Measurements from ENCODE around the gene SLC4A4. TPM values are rescaled to one million over a fixed set of nuclear protein-coding genes. Genes with fewer than 3 reads are reported as not detected.

The SLC4A4 gene
- total RNA-seq, 1 experiment from 2014 or later, result 0.92 TPM

- Histone ChIP-seq H4K91ac (ENCODE audit: insufficient read length, low read depth, low read length) (no peak overlapping the region), H3K4me1 (ENCODE audit: insufficient read depth, low read length) (no peaks in the 10 kb centered on the region), H3K79me1 (ENCODE audit: insufficient read depth, low read depth, low read length, poor library complexity, severe bottlenecking) (no peaks in the 10 kb centered on the region), H2BK12ac (ENCODE audit: insufficient read length, low read depth, low read length) (no peak overlapping the region), H4K8ac (replicated peaks; ENCODE audit: insufficient read length, low read depth, low read length) (no peak overlapping the region), H3K27ac (ENCODE audit: insufficient read length, low read depth, low read length) (no peak overlapping the region), H3K14ac (ENCODE audit: insufficient read depth, low read length) (no peak overlapping the region), H4K5ac (ENCODE audit: insufficient read length, low read depth, low read length) (no peak overlapping the region), H3K18ac (ENCODE audit: insufficient read length, low read depth, low read length) (no peak overlapping the region), H2BK15ac (ENCODE audit: low read depth, low read length) (no peak overlapping the region), H2BK5ac (ENCODE audit: insufficient read length, low read length) (no peak overlapping the region), H3K27me3 (ENCODE audit: insufficient read depth, low read length) (no peaks in the 10 kb centered on the region), H2BK20ac (ENCODE audit: low read depth, low read length, poor library complexity, severe bottlenecking) (no peak overlapping the region), H3K9me3 (ENCODE audit: control insufficient read depth, low read depth, low read length) (no peaks in the 10 kb centered on the region), H3K4me2 (ENCODE audit: insufficient read depth, insufficient read length, low read length) (no peak overlapping the region), H3K4ac (ENCODE audit: low read depth, low read length) (no peak overlapping the region), H3K23ac (ENCODE audit: insufficient read length, low read depth, low read length) (no peak overlapping the region), H2AK5ac (ENCODE audit: insufficient read length, low read length) (no peak overlapping the region), H2AFZ (ENCODE audit: low read length) (no peak overlapping the region), H2BK120ac (ENCODE audit: low read depth, low read length, poor library complexity, severe bottlenecking) (no peak overlapping the region), H3K23me2 (ENCODE audit: insufficient read length, low read depth, low read length, poor library complexity, severe bottlenecking) (no peaks in the 10 kb centered on the region), H3T11ph (ENCODE audit: low read length) (no peak overlapping the region), H3K56ac (ENCODE audit: insufficient read length, low read depth, low read length) (no peak overlapping the region), H3K9ac (ENCODE audit: extremely low read depth, insufficient read length, low read length) (no peak overlapping the region), H4K20me1 (ENCODE audit: control insufficient read depth, insufficient read depth, insufficient read length) (no peaks in the 10 kb centered on the region), H3K79me2 (ENCODE audit: insufficient read depth, low read length) (no peaks in the 10 kb centered on the region)
- TF ChIP-seq CTCF (conservative IDR thresholded peaks at IDR 0.05), result no peak
- no peaks in the 10 kb centered on the region for H3K27me3 Mint-ChIP-seq (ENCODE audit: low read depth)
- no peaks in the 10 kb centered on the region for H3K4me1 Mint-ChIP-seq
- H3K9me3 Mint-ChIP-seq, result no peaks in the 10 kb centered on the region
- H3K27ac Mint-ChIP-seq, result no peak overlapping the region
- H3K36me3 Mint-ChIP-seq (ENCODE audit: insufficient read depth in 1 of 3, low read depth in 3 of 3), result no peaks in the 10 kb centered on the region
- H3K4me3 Mint-ChIP-seq, result no peak overlapping the region
- DNase-seq, result no peak
These were observed 17.2 kb downstream of the SLC4A4 start for GRCh38 chr4:71355971-71356370.

Data from H9 (cell line).